Hypothalamus (tissue), 51 donors: ENCODE measurements around the gene TSPAN14.

Experiments
- DNase-seq, 51 donors: peaks; one replicate each; lab custom pipeline; 2025; lab: John Stamatoyannopoulos, UW

The TSPAN14 gene

DNA sequence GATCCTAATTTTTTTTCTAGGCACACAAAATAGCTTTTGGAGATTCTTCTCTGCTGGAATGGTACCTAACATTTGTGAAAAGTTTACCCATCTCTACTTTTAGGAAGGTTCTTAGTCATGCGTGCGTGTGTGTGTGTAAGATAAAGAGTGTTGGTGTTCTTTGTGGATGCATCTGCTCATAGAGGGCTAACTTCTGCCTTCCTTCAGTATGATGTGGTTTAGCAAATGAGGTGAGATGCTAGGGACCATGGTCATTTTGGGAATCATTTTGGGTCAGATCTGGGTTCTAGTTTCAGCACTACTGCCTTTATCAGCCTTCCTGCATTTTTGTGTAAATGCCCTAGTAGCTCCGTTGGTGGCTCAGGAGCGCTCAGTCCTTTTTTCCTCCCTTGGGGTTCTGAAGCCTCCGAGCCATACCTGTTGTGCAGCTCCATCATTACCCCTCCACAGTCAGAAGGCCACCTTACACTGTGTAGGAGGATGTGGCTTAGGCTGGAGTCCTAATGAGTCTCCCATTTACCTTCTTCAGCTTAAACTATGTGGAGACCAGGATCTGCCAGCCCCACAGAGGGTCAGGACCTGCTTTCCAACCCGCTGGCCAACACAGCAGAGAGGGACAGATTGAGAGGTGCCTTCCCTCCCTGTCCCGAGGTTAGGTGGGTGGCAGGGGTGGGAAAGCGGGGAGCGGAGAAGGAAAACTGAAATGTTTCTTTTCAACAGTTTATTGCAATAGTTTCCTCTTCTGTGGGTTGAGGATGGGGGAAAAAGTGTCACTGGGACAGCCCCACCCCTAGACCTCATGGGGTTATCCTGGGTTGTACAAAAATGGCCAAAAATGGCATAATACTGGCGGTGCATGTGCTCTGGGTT is 31.2 kb downstream of the TSPAN14 start:
- DNase-seq = no peak

DNA sequence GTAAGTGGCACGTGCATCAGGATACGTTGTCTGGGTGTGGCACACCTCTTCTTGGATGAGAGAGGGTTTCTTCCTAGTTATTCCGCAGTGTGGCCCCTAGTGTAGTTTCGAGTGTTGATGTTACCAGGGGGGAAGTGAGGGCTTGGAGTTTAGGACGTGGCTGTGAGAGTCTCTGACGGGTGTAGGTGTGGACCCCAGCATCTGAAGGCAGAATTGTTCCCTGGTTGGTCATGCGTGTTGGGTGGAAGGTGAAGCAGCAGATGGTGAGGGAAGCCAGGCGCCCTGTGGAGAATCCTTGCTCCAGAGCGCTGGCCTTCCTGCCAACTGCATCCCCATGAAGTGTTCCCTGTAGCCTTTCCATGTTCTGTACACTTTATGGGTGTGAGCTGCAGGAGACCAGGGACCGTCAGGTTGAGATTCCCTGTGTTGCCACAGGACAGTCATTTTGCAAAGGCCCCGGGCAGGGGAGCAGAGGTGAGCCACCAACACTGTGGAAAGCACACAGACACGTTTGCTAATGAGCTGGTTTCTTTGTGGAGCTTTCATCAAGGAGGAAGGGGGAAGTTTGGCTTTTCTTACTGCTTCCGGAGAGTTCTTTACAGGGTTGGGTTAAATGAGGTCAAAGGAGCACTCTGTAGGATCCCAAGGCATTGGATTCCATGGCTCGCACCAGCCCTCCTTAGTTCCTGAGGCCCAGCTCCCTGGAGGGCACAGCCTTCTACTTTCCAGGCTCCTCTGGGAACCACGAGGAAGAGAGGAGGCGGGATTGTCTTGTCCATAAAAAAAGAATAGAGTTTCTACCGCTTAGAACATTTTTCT is 32.0 kb downstream of the TSPAN14 start:
- DNase-seq = no peak

GRCh38 chr10:80486785-80487420 is 32.8 kb downstream of the TSPAN14 start:
- DNase-seq = no peak

GRCh38 chr10:80487421-80487785 is 33.3 kb downstream of the TSPAN14 start:
- DNase-seq = no peak

- no peak for DNase-seq
These were observed 33.9 kb downstream of the TSPAN14 start for GRCh38 chr10:80487791-80488538.

GRCh38 chr10:80488539-80489066 is 34.5 kb downstream of the TSPAN14 start:
- DNase-seq = no peak

GRCh38 chr10:80489371-80490112 is 35.4 kb downstream of the TSPAN14 start:
- DNase-seq = no peak

GRCh38 chr10:80491251-80492102 is 37.4 kb downstream of the TSPAN14 start:
- no peak for DNase-seq

DNA sequence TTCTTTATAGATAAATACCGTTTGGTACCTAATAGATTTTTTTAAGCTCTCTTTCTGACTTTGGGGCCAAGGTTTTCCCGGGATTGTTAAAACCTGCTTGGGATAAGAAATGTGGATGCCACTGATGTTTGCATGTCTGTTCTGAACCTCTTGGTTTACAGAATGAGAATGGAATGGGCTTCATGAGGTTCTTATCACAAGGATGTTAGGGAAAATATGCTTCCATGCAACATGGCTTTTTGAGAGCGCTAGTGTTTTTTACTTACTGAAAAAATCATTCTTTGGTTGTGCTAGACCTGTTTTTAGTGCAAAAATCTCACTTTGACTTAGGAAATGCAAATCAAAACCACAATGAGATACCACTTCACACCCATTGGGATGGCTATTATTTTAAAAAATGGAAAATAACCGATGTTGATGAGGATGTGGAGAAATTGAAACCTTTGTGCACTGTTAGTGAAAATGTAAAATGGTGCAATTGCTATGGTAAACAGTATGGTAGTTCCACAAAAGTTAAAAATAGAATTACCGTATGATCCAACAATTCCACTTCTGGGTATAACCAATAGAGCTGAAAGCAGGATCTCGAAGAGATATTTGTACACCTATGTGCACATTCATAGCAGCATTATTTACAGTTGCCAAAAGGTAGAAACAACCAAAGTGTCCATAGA is 38.9 kb downstream of the TSPAN14 start:
- DNase-seq = no peak

DNA sequence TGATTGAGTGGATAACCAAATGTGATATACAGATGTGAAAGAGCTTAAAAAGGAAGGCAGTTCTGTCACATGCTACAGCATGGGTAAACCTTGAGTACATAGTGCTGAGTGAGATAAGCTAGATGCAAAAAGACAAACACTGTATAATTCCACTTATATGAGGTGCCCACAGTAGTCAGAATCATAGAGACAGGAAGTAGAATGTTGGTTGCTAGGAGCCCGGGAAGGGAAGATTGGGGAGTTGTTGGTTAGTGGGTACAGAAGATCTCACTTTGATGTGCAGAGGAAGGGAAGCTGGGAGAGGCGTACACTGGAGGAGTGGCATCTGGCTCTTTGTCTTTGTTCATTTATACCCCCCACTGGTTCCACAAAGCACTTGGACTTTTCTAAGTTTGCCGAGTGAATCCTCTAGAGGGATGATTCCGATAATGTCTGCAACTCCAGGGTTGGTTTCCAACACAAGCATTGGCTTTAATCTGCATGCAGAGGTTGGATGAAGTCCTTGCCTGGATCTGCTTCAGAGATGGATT is 39.5 kb downstream of the TSPAN14 start:
- DNase-seq = peak in 1 of 51 donors; percentile 18

- DNase-seq = no peak
These were observed 42.6 kb downstream of the TSPAN14 start for GRCh38 chr10:80496555-80497172.

DNA sequence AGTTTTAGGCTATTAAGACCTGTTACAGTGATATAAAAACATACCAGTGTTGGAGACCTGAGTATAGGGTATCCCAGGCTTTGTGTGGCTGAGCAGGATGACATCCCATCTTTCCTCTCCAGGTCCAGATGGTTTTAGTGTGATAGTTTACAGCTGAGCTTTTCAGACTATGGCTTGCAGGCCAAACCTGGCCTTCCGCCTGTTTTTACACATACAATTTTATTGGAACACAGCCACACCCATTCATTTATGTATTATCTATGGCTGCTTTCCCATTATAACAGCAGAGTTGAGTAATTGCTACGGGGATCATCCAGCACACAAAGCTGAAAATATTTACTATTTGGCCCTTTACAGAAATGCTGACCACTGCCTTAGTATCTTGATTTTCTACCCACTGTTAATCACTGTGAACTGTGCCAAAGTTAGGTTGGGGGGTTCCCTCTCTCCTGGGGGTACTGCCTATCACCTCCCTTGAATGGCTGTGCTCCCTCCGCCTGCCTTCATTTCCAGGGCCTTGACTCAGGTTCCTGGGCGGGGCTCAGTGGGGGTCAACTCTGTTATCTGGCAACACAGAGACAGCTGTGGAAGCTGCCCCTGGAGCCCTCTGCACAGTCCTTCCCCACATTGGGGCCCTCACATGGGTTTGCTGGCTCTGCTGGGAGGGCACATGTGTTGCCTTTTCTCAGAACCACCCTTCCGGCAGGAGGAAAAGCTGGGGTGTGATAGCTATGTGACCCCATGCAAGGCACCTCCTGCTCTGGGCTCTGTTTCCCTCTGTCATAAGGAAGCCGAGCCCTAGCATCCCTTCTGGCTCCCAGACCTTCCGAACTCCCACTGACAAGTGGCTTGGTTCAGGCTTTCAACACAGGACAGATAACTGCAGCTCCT is 43.3 kb downstream of the TSPAN14 start:
- DNase-seq = no peak

DNA sequence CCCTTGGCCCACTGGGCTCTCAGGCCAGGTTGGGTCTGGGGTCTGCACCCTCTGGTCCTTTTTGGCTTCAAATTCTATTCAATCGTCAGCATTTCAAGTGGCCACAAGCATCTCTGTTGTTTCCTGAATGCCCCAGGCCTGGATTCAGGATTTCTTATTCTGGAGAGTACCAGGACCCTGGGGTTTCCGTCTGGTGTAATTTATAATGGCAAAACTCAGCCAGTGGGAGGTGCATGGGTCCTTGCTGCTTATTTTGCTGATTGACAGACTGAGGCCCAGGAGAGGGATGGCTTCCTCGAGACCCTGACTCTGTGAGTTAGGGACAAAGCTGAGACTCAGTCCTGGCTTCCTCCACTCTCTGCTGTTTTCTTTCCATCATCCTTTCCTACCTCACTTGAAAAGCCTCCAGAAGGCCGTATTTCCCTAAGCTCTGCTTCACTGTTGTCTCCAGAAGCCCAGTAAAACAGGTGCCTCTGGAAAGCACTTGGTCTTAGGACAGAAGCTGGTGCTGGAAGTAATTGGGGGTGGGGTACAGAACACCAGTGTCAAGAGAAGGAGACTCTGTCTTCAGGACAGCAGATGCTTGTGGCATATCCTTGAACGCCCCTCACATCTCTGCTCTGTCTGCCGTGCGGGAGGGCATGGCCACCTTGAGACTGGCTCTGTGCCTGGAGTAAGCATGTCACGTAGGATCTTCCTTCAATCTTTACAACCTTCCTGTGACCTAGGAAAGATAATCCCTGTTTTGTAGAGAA is 44.1 kb downstream of the TSPAN14 start:
- DNase-seq = no peak

- DNase-seq = peak in 37 of 51 donors; percentile 12 to 87 (median 43)
These were observed 45.0 kb downstream of the TSPAN14 start for GRCh38 chr10:80498833-80499741.
